T-helper 22 cell (primary cell): Measurements from ENCODE around the gene NPEPL1.

ENCODE experiments used
- DNase-seq: peaks from one replicate; pipeline ENCODE4 v3.0.0-alpha.2; 2020; ENCODE audit warnings: low read depth

The NPEPL1 gene

GRCh38 chr20:58684291-58684690 lies 8.3 kb upstream of the NPEPL1 start:
- no peak for DNase-seq

GRCh38 chr20:58685988-58686387 lies 6.6 kb upstream of the NPEPL1 start:
- DNase-seq = no peak

GRCh38 chr20:58688414-58688813 lies 4.2 kb upstream of the NPEPL1 start:
- no peak for DNase-seq

GRCh38 chr20:58688840-58689239 lies 3.8 kb upstream of the NPEPL1 start:
- no peak for DNase-seq

GRCh38 chr20:58690396-58691135 lies 2.0 kb upstream of the NPEPL1 start:
- DNase-seq = no peak

- no peak for DNase-seq
Observed at GRCh38 chr20:58691773-58692578, 624 bp upstream of the NPEPL1 start.

GRCh38 chr20:58693226-58694006 lies 816 bp downstream of the NPEPL1 start:
- no peak for DNase-seq

- DNase-seq = no peak
Observed at GRCh38 chr20:58694241-58695083, 1.9 kb downstream of the NPEPL1 start.

GRCh38 chr20:58695084-58695722 lies 2.6 kb downstream of the NPEPL1 start:
- DNase-seq = no peak

- no peak for DNase-seq
Observed at GRCh38 chr20:58695895-58696375, 3.3 kb downstream of the NPEPL1 start.

- DNase-seq = no peak
Observed at GRCh38 chr20:58696411-58696961, 3.9 kb downstream of the NPEPL1 start.

- DNase-seq = no peak
Observed at GRCh38 chr20:58697201-58697866, 4.7 kb downstream of the NPEPL1 start.

GRCh38 chr20:58697867-58698703 lies 5.5 kb downstream of the NPEPL1 start:
- no peak for DNase-seq

- DNase-seq = no peak
Observed at GRCh38 chr20:58698741-58699622, 6.4 kb downstream of the NPEPL1 start.

- DNase-seq = no peak
Observed at GRCh38 chr20:58699623-58700107, 7.1 kb downstream of the NPEPL1 start.

GRCh38 chr20:58700121-58700821 lies 7.7 kb downstream of the NPEPL1 start:
- DNase-seq = no peak

GRCh38 chr20:58700823-58701222 lies 8.2 kb downstream of the NPEPL1 start:
- no peak for DNase-seq
